Mammary epithelial cell (primary cell): ENCODE data around the gene ATP10A.

Experiments
- EZH2 ChIP-seq: IDR thresholded peaks from 2 replicates; pipeline ENCODE4 v1.6.1; 2012; ENCODE audit warnings: low read length, inconsistent platforms, borderline replicate concordance
- TF ChIP-seq, protein P1 (sequence below), 2 donors: IDR thresholded peaks in 1 of 2; conservative IDR thresholded peaks in 1 of 2; 2 replicates each; pipeline ENCODE4 v1.5.1; 2011 to 2012; ENCODE audit warnings: inconsistent platforms in 2 of 2, low read length in 2 of 2, mild to moderate bottlenecking in 2 of 2, control low read depth in 1 of 2, low read depth in 1 of 2; ENCODE audit not compliant: insufficient read depth in 1 of 2; ENCODE audit errors: extremely low read depth in 1 of 2

DNA sequence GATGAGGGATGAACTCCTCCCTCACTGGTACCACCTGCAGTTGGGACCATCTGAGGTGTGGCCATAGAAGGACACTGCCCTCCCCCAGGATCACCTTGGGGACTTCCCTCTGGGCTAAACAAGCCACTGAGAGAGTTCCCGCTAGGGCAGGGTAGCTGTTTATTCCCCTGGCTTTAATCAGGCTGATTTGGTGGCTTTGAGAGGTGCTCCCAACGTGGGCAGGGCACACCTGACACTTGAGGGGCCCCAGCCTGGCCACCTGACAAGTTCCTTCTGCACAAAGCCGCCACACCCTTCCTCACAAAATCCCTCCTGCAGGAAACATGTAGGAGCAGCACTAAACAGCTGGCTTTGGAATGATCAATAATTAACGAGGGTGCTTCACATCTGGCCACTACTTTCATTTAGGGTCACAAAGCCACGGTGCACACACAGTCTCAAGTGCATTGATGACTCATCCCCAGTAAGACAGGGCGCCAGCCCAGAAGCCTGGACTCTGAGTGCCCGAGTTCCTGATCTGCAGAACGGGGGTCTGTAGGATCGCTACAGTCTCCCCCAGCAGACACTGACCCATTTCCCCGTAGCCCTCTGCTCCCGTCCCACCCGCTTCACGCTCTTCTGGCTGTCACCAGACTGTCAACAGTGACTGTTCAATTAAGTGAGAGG is 75.1 kb downstream of the ATP10A start:
- TF ChIP-seq, protein P1, sequence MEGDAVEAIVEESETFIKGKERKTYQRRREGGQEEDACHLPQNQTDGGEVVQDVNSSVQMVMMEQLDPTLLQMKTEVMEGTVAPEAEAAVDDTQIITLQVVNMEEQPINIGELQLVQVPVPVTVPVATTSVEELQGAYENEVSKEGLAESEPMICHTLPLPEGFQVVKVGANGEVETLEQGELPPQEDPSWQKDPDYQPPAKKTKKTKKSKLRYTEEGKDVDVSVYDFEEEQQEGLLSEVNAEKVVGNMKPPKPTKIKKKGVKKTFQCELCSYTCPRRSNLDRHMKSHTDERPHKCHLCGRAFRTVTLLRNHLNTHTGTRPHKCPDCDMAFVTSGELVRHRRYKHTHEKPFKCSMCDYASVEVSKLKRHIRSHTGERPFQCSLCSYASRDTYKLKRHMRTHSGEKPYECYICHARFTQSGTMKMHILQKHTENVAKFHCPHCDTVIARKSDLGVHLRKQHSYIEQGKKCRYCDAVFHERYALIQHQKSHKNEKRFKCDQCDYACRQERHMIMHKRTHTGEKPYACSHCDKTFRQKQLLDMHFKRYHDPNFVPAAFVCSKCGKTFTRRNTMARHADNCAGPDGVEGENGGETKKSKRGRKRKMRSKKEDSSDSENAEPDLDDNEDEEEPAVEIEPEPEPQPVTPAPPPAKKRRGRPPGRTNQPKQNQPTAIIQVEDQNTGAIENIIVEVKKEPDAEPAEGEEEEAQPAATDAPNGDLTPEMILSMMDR (conservative IDR thresholded peaks at IDR 0.05 in 1 of 2, IDR thresholded peaks at IDR 0.05 in 1 of 2; ENCODE audit: extremely low read depth in 1 of 2, insufficient read depth in 1 of 2, low read depth in 1 of 2, low read length in 2 of 2) = no peak
- TF ChIP-seq EZH2 = no peak
